ENCODE measurements around the gene CLRN1. TPM values are rescaled to one million over a fixed set of nuclear protein-coding genes. Genes with fewer than 3 reads are reported as not detected.

Gene CLRN1
- total RNA-seq, 1 donor from 2014 or later = not detected

DNA sequence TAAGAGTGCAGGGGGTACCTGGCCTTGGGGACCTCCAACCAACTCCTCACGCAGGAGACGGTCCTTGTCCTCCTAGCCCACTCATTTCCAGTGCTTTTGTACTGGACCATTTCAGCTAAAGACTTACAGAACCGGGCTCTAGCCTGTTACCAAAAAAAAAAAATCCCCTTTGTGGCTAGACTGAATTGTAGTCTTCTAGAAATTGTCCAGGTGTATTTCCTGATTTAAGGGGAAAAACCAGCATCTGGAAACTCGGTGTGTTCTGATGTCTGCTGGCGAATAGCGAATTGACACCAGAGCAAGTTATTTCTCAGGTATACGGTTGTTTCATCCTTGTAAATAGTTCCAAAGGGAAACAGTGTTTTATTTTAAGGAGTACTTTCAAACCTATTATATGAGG is 46.2 kb downstream of the CLRN1 start:
- H3K27ac ChIP-seq = no peak overlapping the region
- H3K4me3 ChIP-seq = no peak overlapping the region
- intact Hi-C loops (cut with DNase I) = no loop called here
- TF ChIP-seq POLR2AphosphoS5 (IDR thresholded peaks at IDR 0.05; ENCODE audit: insufficient read depth in 1 of 2, low read depth in 1 of 2) (no peak), CTCF (IDR thresholded peaks at IDR 0.05) (no peak), POLR2A (IDR thresholded peaks at IDR 0.05) (no peak)
- no peaks in the 10 kb centered on the region for H3K9me3 ChIP-seq
- H3K4me1 ChIP-seq = no peaks in the 10 kb centered on the region
- no peak for DNase-seq (ENCODE audit: extremely low spot score in 2 of 2)
- H3K36me3 ChIP-seq = no peaks in the 10 kb centered on the region
- H3K27me3 ChIP-seq = no peaks in the 10 kb centered on the region

- Histone ChIP-seq H3K4me1 (no peaks in the 10 kb centered on the region), H3K9me3 (no peaks in the 10 kb centered on the region), H3K27ac (no peak overlapping the region), H3K36me3 (no peaks in the 10 kb centered on the region), H3K4me3 (no peak overlapping the region), H3K27me3 (no peaks in the 10 kb centered on the region)
- intact Hi-C loops (cut with DNase I) = no loop called here
- TF ChIP-seq POLR2AphosphoS5 (IDR thresholded peaks at IDR 0.05; ENCODE audit: insufficient read depth in 1 of 2, low read depth in 1 of 2) = no peak
- TF ChIP-seq POLR2A (IDR thresholded peaks at IDR 0.05) = no peak
- no peak for TF ChIP-seq CTCF (IDR thresholded peaks at IDR 0.05)
- no peak for DNase-seq (ENCODE audit: extremely low spot score in 2 of 2)
Measured at GRCh38 chr3:150925751-150926201, 46.8 kb downstream of the CLRN1 start.

- DNase-seq (ENCODE audit: extremely low spot score in 2 of 2) = no peak
- no peaks in the 10 kb centered on the region for H3K36me3 ChIP-seq
- H3K4me3 ChIP-seq = no peak overlapping the region
- no peaks in the 10 kb centered on the region for H3K9me3 ChIP-seq
- H3K27me3 ChIP-seq = no peaks in the 10 kb centered on the region
- intact Hi-C loops (cut with DNase I) = no loop called here
- H3K27ac ChIP-seq = no peak overlapping the region
- TF ChIP-seq CTCF (IDR thresholded peaks at IDR 0.05) (no peak), POLR2A (IDR thresholded peaks at IDR 0.05) (no peak), POLR2AphosphoS5 (IDR thresholded peaks at IDR 0.05; ENCODE audit: insufficient read depth in 1 of 2, low read depth in 1 of 2) (no peak)
- no peaks in the 10 kb centered on the region for H3K4me1 ChIP-seq
Measured at GRCh38 chr3:150922611-150923010, 49.9 kb downstream of the CLRN1 start.

GRCh38 chr3:150921209-150921608 is 51.3 kb downstream of the CLRN1 start:
- Histone ChIP-seq H3K27ac (no peak overlapping the region), H3K36me3 (no peaks in the 10 kb centered on the region), H3K27me3 (no peaks in the 10 kb centered on the region), H3K4me1 (no peaks in the 10 kb centered on the region), H3K4me3 (no peak overlapping the region), H3K9me3 (no peaks in the 10 kb centered on the region)
- no peak for TF ChIP-seq POLR2AphosphoS5 (IDR thresholded peaks at IDR 0.05; ENCODE audit: insufficient read depth in 1 of 2, low read depth in 1 of 2)
- TF ChIP-seq POLR2A (IDR thresholded peaks at IDR 0.05) = no peak
- TF ChIP-seq CTCF (IDR thresholded peaks at IDR 0.05) = no peak
- no peak for DNase-seq (ENCODE audit: extremely low spot score in 2 of 2)
- intact Hi-C loops (cut with DNase I) = no loop called here

DNA sequence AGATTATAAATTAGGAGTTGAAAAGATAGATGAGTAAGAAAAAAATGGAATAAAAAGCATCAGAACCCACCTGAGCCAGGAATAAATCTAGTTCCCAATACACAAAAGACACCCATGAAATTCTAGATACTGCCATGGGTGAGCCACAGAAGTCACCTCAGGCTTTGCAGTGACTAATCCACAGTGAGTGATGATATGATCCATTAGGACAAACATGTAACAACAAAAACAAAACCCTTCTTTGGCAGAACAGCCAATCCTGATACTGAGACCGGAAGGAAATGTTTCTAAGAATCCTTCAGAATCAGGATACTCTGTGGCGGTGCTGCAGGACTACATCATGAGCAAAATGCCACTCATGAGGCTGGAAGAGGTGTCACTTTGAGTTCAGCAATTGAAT is 52.3 kb downstream of the CLRN1 start:
- no peaks in the 10 kb centered on the region for H3K9me3 ChIP-seq
- no peaks in the 10 kb centered on the region for H3K4me1 ChIP-seq
- H3K36me3 ChIP-seq = no peaks in the 10 kb centered on the region
- no peak overlapping the region for H3K4me3 ChIP-seq
- no peak overlapping the region for H3K27ac ChIP-seq
- intact Hi-C loops (cut with DNase I) = no loop called here
- no peak for DNase-seq (ENCODE audit: extremely low spot score in 2 of 2)
- no peaks in the 10 kb centered on the region for H3K27me3 ChIP-seq
- TF ChIP-seq POLR2AphosphoS5 (IDR thresholded peaks at IDR 0.05; ENCODE audit: insufficient read depth in 1 of 2, low read depth in 1 of 2) (no peak), CTCF (IDR thresholded peaks at IDR 0.05) (no peak), POLR2A (IDR thresholded peaks at IDR 0.05) (no peak)

All from vagina (tissue), 2 donors.